NCI-H82 treated with DMSO at 0.1 percent for 48 hours (cell line): Measurements from ENCODE around the gene KRTAP15-1.

Source experiments
- DNase-seq: peaks from one replicate; lab custom pipeline; 2025; ENCODE audit not compliant: unreplicated experiment; lab: John Stamatoyannopoulos, UW

The KRTAP15-1 gene, protein sequence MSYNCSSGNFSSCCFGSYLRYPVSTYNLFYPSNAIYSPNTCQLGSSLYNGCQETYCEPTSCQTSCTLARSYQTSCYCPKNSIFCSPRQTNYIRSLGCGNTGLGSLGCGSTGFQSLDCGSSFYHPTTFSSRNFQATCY

DNA sequence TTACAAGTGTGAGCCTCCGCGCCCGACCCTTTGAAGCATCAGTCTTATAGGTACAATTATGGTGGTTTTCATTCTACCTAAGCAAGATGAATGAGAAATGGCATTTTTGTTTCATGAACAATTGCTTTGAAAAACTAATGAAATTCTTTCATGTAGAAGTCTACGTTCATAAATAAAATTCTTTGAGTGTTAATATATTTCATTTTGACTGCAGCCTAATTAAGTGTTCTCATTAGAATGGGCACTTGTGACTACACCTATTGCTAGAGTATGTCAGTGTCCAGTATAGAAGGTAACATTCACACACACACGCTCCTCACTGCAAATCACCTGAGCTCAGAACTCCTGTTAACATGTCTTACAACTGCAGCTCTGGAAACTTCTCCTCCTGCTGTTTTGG, at the start of gene KRTAP15-1:
Gene KRTAP15-1 (plus strand): TSS at position 301 of the 400 bp plus-strand sequence. CDS start 53 bp downstream, at position 354.
- DNase-seq, result no peak

DNA sequence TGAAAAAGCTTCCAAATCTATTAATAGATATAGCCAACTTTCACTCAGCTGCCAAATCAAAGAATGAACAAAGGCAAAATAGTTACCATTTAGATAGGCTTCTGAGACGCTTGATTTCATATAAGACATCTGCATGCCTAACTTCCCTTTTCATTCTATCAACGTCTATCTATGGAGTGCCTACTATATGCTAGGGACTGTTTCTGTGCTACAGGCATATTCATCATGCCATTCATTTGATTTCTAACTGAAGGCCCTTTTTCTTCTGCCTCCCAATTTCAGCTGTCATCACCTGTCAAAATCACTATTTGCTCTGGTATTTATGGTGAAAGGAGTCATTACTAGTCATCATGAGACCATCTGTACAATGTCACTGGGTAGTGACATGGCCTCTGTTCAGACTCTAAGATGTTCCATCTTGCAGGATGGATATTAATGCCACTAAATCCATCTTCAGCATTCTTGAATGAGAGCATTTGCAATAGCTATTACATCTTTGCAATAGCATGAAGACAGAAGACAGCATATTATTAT, 48.5 kb upstream of the KRTAP15-1 start:
- no peak for DNase-seq

DNA sequence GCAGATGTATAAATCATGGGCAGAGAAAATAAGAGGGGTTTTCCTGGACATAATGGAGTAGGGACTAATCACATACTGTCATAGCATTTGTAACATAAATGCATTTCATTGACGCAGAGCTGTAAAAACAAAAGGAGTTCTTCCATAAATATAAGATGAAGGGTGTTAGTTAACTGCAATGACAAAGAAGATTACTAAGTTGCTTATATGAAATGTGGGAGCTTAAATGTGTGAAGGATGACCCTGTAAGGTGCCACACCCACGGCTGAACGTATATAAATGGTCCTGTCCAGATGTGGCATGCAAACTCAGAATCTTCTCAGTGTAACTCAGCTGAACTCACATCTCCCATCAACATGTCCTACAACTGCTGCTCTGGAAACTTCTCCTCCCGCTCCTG, 44.3 kb upstream of the KRTAP15-1 start, which contains the start of gene KRTAP13-1:
Gene KRTAP13-1 (plus strand): TSS at position 301 of the 400 bp plus-strand sequence. CDS start 56 bp downstream, at position 357.
- DNase-seq, result no peak

DNA sequence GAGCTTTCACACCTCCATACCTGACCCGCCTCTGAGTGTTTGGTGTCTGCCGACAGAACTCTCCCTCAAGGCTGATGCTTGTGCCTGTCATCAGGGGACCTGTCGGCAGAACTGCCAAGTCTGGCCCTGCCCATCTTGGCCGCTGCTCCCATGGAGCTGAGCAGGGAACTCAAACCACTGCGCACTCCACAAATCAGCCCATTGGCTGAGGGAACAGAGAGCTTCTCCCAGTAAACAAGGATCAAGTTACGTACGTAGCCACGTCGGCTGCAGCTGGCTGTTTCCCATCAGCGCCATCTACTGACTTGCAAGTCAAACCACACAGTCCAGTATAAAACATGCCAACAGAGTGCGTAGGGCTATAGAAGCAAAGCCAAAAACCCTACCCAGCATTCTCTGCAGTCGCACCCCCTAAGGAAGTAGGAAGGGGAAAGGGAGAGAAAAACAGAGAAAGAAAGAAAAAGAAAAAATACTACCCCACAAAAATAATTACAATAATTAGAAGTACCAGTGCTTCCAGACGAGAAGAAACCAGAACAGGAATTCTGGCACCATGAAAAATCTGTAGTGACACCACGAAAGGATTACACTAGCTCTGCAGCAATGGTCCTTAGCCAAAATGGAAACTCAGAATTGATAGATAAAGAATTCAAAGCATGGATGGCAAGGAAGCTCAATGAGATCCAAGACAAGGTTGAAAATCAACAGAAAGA, 31.1 kb upstream of the KRTAP15-1 start:
- peak; percentile 48 for DNase-seq

DNA sequence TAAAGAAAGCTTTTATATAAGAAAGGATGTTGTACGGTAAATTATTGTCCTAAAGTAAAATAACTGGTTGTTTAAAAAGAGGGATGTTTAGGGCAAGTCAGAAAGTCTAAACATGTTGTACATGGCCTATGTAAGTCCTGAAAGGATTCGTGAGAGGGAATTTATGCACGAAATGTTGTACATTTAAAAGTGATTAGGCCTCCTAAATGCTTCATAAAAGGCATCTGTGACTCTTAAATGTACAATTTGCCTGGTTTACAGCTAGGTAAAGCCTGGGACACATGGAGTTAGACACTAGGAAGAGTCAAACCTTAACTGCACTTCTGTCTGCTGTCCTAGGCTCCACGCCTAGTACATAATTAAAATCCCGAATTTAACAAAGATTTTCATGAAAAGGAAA, 24.1 kb upstream of the KRTAP15-1 start:
- no peak for DNase-seq

DNA sequence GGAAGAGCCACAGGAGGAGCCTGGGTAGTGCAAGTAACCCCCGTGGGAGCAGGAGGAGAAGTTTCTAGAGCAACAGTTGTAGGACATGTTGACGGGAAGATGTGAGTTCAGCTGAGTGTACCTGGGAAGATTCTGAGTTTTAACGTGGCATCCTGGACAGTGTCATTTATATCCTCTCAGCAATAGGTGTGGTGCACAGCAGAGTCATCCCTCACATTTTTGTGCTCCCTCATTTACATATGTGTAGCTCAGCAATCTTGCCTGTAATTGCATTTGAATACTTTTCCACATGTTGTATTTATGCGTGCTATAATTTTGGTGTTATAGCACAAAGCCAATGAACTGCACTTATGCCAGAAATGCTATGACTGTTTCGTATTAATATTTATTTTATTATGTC, 14.2 kb upstream of the KRTAP15-1 start, which contains the start of gene KRTAP13-3:
Gene KRTAP13-3 (minus strand): TSS at position 101 of the 400 bp plus-strand sequence. CDS start 14 bp downstream, at position 87.
- DNase-seq, result no peak

DNA sequence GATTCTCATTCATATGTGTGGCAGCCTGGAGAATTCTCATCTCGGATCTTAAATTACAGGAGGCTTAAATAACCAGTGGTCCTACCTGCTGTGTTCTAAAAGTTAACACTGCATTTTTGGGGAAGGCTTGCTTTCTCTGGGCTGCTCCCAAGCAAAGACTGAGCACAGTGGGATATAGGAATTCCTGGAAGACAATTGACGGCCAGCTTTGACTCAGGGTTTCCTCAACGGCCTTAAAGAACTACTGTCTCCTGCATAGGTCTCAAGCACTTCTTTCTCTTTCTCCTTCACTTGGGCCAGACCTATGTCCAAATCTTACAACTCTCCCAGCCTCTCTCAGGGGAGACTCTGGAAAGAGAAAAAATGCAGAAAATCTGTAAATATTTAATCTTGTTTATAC, 13.3 kb upstream of the KRTAP15-1 start:
- no peak for DNase-seq

DNA sequence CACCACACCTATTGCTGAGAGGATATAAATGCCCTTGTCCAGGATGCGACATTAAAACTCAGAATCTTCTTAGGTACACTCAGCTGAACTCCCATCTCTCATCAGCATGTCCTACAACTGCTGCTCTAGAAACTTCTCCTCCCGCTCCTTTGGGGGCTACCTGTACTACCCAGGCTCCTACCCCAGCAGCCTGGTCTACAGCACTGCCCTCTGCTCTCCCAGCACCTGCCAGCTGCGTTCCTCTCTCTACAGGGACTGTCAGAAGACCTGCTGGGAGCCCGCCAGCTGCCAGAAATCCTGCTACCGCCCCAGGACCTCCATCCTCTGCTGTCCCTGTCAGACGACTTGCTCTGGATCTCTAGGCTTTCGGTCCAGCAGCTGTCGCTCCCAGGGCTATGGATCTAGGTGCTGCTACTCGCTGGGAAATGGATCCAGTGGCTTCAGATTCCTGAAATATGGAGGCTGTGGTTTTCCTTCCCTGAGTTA, 9.9 kb upstream of the KRTAP15-1 start, which contains the start of gene KRTAP13-4:
Gene KRTAP13-4 (plus strand): TSS at position 51 of the 486 bp plus-strand sequence. CDS start 56 bp downstream, at position 107.
- no peak for DNase-seq

DNA sequence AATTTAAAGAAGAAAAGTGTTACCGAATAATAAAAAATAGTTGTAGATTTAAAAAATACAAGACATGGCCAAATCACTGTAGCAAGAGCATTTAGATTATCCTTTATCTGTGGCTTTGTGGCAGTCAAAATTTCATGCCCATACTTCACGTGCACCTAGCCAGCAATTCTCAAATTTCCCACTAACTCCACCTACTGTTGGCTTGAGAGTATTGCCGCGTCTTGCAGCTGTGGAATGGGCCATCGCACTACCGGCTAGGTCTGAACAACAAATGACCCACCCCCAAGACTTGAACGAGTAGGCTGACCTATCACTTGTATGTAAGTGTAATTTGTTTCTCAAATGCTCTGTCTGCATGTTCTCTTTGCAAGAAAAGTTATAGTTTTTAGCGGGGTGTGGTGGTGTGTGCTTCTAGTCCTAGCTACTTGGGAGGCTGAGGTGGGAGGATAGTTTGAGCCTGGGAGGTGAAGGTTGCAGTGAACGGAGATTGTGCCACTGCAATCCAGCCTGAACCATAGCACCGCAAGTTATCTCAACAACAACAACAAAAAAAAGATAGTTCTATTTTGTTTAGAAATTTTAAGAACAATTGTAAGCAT, 5.9 kb upstream of the KRTAP15-1 start:
- peak; percentile 10 for DNase-seq

DNA sequence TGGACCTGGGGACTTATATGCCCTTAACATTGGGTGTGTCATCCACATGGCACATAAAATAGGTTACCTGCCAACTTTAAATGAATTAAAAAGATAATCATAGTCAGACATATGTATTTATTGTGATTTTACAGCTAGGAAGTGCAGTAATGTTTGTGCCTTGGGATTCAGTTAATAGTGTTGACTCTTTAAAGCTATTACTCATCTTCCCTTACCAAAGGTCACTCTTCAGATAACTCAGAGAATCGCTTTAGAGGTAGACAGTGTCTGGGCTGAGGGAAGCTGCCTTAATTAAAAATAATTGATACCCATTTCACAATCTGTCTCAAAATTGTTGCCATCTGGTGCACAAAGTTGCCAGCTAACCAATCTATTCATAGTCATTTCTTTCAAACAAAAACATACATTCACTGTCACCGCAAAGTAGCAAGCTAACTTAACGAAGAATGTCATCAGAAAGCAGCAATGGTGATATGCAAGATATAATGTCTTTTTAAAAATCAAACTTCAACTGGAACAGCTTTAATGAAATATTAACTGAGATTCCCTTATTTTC, 3.0 kb upstream of the KRTAP15-1 start:
- no peak for DNase-seq

DNA sequence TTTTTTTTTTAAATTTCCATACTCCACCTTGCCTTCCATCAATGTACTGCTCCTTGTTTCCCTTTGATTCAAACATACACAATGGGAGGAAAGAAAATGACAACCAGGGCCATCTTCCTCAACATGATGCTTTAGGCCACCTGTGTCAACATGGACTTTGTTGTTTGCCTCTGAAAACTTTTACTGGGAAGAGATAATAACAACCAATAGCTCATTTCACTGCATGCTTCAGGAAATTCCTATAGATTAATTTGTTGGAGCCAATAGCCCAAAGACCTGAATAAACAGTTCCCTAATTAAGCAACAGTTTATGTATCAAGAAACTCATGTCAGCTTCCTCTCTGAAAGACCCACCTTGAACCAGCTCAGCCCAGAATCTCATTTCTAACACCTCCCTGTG, 3.2 kb downstream of the KRTAP15-1 start:
- no peak for DNase-seq

DNA sequence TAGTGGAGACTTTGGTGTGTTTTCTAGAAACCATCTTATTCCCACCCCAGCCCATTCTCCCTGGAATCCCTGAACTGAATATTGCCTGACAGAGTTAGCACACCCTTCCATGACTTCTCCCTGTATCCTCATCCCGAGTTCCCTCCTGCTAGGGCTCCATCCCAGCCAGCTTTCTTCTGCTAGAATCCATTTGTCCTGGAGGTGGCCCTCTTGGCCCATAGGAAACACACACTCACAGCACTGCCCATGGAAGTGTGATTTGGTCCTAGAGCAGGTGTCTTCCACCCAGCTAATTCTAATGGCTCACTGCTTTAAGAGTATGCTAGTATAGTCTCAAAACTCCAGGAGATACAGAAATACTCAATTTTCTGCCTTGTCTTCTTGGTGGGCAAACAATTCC, 4.1 kb downstream of the KRTAP15-1 start:
- no peak for DNase-seq

DNA sequence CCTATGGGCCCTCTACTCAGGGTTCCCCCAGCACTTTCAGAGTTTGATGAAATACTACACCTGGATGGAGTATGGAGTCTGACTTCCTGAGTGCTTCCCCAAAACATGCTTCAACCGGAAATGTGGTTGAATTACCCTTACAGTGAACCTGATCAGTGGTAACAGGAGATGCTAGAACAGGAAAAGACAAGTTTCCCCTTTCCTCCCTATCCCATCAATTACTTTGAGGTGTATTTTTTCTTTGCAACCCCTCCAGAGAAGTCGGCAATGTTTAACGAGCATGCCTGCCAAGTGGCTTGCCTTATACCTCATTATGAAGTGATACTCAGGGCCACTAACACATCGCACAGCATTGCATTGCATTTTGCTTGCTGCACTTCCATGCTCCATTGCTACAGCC, 7.0 kb downstream of the KRTAP15-1 start:
- no peak for DNase-seq

DNA sequence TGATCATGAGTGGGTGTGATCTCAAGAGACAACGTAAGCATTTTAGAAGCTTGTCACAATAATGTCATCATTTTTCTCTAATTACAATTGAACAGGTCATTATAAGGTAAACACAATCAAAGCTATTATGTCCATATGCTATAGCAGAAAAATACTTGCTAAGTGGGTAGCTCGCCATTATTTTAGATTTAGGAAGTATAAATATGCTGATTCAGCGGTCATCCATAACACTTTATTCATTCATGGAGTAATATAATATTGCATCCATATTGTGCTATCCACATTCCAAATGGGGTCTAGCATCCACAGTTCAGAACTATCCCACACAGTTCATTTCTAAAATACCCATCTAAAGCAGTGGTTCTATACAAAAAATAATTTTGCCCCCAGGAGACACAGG, 8.4 kb downstream of the KRTAP15-1 start:
- DNase-seq, result no peak

DNA sequence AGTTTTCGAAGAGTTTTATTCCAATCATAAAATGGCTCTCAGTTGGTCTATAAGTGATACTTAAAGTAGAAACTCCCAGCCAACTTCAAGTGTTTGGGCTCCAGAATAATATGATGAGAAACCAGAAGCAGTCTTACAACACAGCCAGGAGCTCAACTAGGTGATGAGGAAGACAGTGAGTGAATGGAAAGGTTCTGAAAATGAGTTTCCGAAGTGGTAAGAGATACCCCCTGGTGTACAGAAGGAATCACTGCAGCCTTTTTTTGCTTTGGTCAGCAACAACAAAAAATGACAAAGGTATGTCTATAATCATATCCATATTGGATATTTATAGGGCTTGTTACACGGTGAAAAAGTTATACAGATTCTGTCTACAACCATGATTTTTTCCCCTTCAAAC, 23.6 kb downstream of the KRTAP15-1 start:
- DNase-seq, result peak; percentile 7

DNA sequence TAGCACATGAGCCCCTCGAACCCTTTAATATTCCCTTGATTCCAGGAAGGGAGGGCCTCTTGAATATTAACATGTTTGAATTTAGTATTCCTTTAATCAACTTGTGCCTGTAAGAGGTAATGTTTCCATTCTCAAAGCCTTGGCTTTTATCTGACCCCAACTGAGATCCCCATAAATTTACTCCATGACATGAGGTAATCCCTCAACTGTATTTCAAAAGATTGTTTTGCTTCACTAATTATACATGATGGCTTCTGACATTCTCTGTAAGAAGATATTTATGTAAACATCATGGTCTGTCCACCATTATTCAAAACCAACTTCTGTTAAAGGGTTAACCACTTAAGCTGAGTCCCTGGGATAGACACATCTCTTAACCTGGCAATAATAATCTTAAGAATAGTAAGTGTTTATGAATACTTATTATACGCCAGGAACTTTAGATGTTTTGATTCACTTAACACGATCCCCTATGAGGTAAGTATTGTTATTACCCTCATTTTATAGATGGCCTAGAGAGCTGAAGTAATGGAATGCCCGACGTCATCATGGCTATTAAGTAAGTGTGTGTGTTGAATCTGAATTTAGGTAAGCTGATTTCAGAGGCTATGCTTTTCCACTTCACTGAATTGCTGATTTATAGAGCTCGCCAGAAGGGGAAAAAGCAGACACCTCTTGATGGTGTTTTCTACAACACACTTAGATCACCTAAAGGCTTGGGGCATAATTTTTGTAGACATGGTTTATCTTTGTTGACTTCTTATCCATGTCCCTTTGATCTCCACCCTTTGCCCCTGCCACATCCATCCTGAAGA, 29.0 kb downstream of the KRTAP15-1 start:
- DNase-seq, result no peak

DNA sequence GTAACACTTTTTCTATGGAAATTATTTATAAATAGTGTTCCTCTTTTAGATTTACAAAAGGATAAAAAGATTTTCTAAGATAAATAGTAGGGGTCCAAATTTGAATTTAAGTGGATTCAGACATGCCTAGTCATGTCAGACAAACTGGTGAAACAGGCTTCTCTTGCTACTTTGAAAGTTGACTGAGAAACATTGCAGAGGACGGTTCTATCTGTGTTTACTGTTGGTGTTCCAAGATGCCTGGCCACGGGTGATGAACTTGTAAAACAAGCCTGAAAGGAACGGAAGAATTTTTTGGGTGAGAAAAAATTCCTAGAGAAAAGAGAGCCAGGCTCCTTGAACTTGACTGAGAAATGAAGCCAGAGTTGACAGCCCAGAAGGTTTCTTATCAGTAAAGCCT, 37.9 kb downstream of the KRTAP15-1 start:
- no peak for DNase-seq

DNA sequence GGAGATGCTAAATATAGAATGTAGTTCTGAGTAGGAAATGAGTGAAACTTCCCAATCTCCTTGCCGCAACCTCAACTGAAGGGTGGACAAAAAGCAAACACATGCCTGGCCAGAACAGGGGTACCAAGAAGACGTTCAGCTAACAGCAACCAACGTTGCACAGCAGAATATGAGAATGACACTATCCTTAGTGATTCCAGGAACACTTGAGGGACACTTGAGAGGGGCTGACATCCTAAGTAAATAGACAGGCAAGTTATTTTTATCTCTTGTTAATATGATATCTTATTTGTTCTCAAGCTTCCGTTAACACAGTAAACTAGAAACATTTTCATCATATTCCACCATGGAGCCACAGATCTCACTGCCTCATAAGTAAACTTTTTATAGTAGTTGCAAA, 39.2 kb downstream of the KRTAP15-1 start:
- DNase-seq, result no peak

DNA sequence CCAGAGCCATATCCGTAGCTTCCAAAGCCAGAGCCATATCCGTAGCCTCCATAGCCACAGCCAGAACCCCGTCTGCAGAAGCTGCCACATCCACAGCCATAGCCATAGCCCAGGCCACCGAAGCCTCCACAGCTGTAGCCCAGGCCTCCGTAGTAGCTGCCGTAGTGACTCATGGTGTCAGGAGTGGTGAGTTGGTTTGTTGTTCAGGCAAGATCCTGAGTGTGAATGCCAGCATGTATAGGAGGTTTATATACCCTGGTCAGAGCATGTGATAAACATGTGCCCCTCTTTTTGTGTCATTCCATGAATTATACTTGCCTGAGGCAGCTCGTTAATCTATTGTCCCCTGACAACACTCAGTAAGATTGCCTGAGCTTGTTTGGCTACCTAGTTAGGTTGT, 40.1 kb downstream of the KRTAP15-1 start, which contains the start of gene KRTAP19-1:
Gene KRTAP19-1 (minus strand): TSS at position 223 of the 400 bp plus-strand sequence. CDS start 50 bp downstream, at position 173.
- DNase-seq, result no peak

DNA sequence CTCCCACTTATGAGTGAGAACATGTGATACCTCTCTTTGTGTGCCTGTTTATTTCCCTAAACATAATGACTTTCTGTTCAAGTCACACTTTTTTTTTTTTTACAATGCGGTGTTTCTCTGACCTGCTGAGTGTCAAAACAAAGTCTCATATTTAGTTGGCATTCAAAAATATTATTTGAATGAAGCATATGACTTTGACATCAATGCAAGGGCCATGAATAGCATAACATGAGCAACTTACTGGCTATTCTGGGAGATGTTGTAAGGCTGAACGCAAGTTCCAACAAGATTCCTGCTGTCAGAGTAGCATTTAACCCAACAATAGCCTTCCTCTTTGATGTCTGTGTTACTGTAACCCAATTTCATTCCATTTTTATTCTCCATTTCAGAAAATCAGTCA, 42.1 kb downstream of the KRTAP15-1 start:
- DNase-seq, result no peak
